ENCODE data around the gene NOTCH1. TPM values are rescaled to one million over a fixed set of nuclear protein-coding genes. Genes with fewer than 3 reads are reported as not detected.

NOTCH1 gene
- total and polyA plus RNA-seq, 11 donors, result 8.0 to 47.3 (median 20.3) TPM

DNA sequence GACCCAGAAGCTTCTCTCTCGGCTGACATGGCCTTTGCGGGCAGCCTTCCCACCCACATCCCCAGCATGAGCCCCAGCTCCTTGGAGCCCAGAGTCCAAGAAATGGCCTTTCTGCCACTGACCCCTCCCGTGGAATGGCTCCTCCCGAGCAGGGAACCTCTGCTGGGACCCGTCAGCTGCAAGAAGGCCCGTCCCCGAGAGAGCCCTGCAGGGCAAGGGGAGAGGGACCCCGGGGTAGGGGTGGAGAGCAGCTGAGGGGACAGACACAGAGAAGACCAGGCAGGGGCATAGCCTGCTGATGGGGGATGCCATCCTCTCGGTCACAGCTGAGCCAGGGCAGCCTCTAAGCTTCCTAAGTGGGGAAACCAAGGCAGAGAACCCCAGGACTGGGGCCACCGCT is 11.2 kb upstream of the NOTCH1 start:
- no peaks in the 10 kb centered on the region for H3K27me3 ChIP-seq
- H3K36me3 ChIP-seq, result no peaks in the 10 kb centered on the region
- 77 to 87% (median 85%) methylated on average over 5 to 10 of the region's 10 CpGs for WGBS, 4 donors
- intact Hi-C loops (cut with DNase I), result no loop called here
- no peak for ATAC-seq
- peaks cover 0 to 5% (median 0%) of the 10 kb centered on the region in 12 donors for H3K9me3 ChIP-seq
- peaks cover 0 to 42% (median 3%) of the 10 kb centered on the region in 12 donors for H3K4me1 ChIP-seq
- H3K4me3 ChIP-seq, result no peak overlapping the region
- no peak for TF ChIP-seq POLR2A (IDR thresholded peaks at IDR 0.05)
- TF ChIP-seq, protein P1, sequence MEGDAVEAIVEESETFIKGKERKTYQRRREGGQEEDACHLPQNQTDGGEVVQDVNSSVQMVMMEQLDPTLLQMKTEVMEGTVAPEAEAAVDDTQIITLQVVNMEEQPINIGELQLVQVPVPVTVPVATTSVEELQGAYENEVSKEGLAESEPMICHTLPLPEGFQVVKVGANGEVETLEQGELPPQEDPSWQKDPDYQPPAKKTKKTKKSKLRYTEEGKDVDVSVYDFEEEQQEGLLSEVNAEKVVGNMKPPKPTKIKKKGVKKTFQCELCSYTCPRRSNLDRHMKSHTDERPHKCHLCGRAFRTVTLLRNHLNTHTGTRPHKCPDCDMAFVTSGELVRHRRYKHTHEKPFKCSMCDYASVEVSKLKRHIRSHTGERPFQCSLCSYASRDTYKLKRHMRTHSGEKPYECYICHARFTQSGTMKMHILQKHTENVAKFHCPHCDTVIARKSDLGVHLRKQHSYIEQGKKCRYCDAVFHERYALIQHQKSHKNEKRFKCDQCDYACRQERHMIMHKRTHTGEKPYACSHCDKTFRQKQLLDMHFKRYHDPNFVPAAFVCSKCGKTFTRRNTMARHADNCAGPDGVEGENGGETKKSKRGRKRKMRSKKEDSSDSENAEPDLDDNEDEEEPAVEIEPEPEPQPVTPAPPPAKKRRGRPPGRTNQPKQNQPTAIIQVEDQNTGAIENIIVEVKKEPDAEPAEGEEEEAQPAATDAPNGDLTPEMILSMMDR (IDR thresholded peaks at IDR 0.05), result no peak
- no peak for DNase-seq
- no peak overlapping the region for H3K27ac ChIP-seq

- TF ChIP-seq, protein P1 (IDR thresholded peaks at IDR 0.05), result no peak
- no peak for TF ChIP-seq POLR2A (IDR thresholded peaks at IDR 0.05)
- DNase-seq (no peak), ATAC-seq (no peak)
- Histone ChIP-seq H3K4me3 (no peak overlapping the region), H3K27ac (no peak overlapping the region), H3K9me3 (peaks cover 0 to 5% (median 0%) of the 10 kb centered on the region in 12 donors), H3K4me1 (peaks cover 0 to 51% (median 8%) of the 10 kb centered on the region in 12 donors), H3K27me3 (no peaks in the 10 kb centered on the region), H3K36me3 (no peaks in the 10 kb centered on the region)
- WGBS, 4 donors, result 88 to 91% (median 91%) methylated on average over 16 to 18 of the region's 18 CpGs
- intact Hi-C loops (cut with DNase I), result no loop called here
These were observed 10.3 kb upstream of the NOTCH1 start for GRCh38 chr9:136556166-136556565.

- Histone ChIP-seq H3K4me1 (peaks cover 0 to 57% (median 16%) of the 10 kb centered on the region in 12 donors), H3K27ac (peak overlapping the region in 1 of 12 donors; percentile 99), H3K9me3 (peaks cover 0 to 5% (median 0%) of the 10 kb centered on the region in 12 donors), H3K36me3 (no peaks in the 10 kb centered on the region), H3K27me3 (no peaks in the 10 kb centered on the region), H3K4me3 (no peak overlapping the region)
- no peak for DNase-seq
- ATAC-seq, result no peak
- WGBS, 4 donors, result 92 to 95% (median 93%) methylated on average over 18 to 19 of the region's 19 CpGs
- intact Hi-C loops (cut with DNase I), result no loop called here
- no peak for TF ChIP-seq POLR2A (IDR thresholded peaks at IDR 0.05)
- TF ChIP-seq, protein P1 (IDR thresholded peaks at IDR 0.05), result no peak
These were observed 9.0 kb upstream of the NOTCH1 start for GRCh38 chr9:136554870-136555269.

DNA sequence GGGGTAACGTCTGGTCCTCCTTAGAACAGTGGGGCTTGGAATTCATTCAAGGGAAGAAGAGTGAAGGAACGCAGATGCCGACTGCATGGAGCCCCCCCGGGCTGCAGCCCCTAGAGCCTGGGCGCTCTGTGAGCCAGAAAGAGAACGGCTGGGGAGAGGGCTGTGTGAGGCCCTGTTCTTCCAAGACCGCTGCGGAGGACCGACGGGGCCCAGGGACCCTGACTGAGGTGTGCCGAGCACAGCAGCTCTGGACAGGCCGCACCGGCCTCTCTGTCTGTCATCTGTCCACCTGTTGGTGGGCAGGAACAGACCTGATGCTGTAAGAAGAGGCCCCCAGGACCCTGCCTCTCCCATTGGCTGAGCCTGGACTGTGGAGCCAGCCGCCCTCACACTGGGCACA is 7.7 kb upstream of the NOTCH1 start:
- H3K9me3 ChIP-seq, result no peaks in the 10 kb centered on the region
- 90 to 95% (median 94%) methylated on average over 13 to 14 of the region's 14 CpGs for WGBS, 4 donors
- H3K4me3 ChIP-seq, result no peak overlapping the region
- intact Hi-C loops (cut with DNase I), result no loop called here
- H3K36me3 ChIP-seq, result no peaks in the 10 kb centered on the region
- no peak for DNase-seq
- H3K4me1 ChIP-seq, result peaks cover 0 to 52% (median 16%) of the 10 kb centered on the region in 12 donors
- no peaks in the 10 kb centered on the region for H3K27me3 ChIP-seq
- TF ChIP-seq, protein P1 (IDR thresholded peaks at IDR 0.05), result no peak
- TF ChIP-seq POLR2A (IDR thresholded peaks at IDR 0.05), result no peak
- peak overlapping the region in 1 of 12 donors; percentile 99 for H3K27ac ChIP-seq
- ATAC-seq, result no peak
